Brain pericyte (primary cell): ENCODE measurements around the gene GOT1.

Experiments used
- DNase-seq: peaks from one replicate; pipeline ENCODE4 v3.0.0-alpha.2; 2012; ENCODE audit warnings: low read depth, low spot score

The GOT1 gene

DNA sequence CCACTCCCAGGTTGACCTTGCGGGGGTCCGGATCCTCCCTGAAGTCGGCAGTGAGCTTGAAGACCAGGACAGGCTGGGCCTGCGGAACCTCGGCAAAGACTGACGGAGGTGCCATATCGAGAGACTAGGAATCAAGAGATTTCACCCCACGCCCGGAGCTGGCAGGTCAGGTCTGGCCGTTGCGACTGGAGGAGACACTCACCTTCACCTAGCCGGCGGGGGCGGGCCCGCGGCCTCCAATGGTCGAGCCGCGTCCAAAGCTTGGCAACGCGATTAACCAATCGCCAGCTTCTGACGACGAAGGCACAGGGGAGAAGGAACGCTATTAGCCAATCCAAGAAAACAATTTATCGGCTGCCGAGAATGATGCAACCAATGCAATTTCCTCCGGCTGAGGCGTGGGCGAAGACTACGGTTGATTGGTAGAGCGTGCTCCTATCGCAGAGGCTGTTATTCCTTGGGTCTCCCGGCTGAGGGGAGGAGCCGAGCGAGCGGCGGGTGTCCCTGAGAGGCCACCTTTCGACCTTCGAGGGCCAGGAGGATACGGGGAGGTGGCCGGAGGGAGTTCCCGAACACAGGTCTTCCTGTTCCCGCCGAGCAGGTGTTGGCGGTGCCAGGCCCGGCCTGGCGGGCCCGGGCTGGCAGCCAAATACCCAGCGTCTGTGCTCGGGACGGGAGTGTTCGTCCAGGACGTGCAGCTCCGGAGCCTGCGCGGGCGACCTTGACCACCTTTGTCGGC is at the start of gene GOT1:
Gene GOT1 (minus strand): TSS at position 174 of the 739 bp plus-strand sequence. CDS start 59 bp downstream, at position 115.
- peak; percentile 94 for DNase-seq

DNA sequence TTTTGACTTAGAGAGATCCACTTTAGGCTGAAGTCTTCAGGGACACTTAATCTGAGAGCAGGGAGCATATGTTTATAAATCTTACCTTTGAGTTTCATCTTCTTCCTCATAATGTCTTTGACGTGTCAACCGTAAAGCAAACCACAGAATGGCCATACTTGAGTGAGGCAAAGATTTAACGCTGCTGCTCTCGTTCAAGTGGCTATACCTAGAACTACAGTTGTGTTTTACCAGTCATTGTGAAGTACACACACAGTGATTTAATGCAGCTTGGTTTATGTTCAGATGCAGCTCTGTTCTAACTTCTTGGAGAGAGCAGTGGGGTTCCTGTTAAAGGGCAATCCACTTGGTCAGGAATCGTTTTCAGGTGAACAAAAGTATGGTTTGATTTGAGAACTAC is 39.9 kb upstream of the GOT1 start:
- no peak for DNase-seq

DNA sequence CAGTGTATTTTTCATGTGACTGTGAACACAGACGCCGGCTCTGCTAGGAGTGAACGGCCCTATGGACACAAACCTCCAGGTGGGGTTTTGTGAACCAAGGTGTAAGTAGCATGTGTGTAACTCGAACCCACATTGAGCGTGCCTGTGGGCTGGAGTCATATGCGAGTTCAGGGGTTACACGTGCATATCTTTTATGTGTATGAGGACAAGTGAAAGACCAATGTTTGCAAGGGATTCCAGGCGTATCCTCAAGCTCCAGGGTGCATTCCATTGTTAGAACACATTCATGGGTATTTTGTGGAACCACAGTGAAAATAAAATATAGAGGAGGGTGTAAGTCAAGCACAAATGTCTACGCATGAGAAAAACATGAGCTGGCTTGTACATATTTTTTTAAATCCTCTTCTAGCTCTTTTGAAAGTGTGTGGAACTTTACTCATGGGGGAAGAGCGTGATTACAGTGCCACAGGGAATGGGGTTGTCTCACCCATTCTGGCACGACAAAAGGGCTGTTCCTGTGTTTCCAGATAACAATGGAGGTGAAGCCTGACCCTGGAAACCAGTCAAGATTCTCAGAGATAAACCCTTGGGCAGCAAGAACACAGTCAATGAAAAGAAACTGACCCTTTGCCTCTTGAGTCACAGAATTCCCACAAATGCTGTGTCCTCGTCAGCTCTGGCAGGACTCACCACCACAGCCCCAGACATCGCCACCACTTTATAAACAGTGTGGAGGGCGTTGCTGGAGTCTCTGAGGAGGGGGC is 37.0 kb upstream of the GOT1 start:
- no peak for DNase-seq

- DNase-seq, result no peak
These were observed 36.3 kb upstream of the GOT1 start for GRCh38 chr10:99466632-99467223.

- no peak for DNase-seq
These were observed 30.8 kb upstream of the GOT1 start for GRCh38 chr10:99461230-99461629.

- DNase-seq, result no peak
These were observed 29.6 kb upstream of the GOT1 start for GRCh38 chr10:99460070-99460469.

- DNase-seq, result no peak
These were observed 28.8 kb upstream of the GOT1 start for GRCh38 chr10:99459217-99459616.

- no peak for DNase-seq
These were observed 27.4 kb upstream of the GOT1 start for GRCh38 chr10:99457813-99458212.

DNA sequence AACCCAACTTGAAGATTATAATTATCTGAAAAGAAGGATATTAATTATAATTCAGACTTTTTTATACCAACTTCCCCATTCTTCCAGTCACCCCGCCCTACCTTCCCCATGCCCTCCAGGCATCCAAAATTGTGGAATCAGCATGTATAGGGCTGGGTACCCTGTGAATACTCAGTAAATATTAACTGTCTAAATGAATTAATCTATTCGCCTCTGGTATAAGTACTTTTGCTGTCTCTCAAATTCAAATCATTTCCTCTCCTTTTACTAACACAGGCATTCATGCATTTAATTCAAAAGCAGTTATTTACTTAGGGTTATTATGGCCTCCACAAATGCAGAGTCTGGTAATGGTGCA is 26.5 kb upstream of the GOT1 start:
- no peak for DNase-seq

DNA sequence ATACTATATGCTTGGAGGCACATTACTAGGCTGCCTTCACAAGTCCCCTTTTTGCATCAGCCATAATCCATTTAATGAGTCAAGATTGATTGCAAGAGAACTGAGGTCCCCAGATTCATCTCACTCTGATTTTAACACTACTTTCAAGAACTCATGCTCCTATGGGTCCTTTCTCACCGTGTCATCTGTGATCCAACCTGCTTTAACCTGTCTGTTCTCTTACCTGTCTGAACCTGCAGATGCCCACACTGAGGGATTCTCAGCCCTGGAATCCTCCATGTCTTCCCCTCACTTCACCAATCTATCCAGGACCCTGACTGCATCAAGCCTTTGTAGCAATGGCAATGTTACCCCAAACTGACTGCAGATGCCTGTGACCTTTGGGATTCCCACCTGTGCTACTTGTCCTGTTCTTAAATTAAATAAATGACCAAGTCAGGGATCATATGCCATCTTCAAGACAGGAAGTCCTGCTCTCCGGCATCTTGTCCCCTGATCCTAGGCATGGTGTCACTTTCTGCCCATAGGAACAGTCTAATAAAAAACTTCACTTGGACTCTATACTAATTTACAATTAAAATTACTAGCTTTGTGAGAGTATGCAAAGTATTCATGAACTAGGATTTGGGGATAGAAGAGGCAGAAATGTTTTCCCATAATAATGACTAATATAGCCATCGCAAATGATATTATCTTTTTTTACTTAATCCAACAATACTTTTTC is 25.9 kb upstream of the GOT1 start:
- no peak for DNase-seq

- DNase-seq, result no peak
These were observed 21.6 kb upstream of the GOT1 start for GRCh38 chr10:99451981-99452380.

- DNase-seq, result no peak
These were observed 21.0 kb upstream of the GOT1 start for GRCh38 chr10:99451499-99451788.

DNA sequence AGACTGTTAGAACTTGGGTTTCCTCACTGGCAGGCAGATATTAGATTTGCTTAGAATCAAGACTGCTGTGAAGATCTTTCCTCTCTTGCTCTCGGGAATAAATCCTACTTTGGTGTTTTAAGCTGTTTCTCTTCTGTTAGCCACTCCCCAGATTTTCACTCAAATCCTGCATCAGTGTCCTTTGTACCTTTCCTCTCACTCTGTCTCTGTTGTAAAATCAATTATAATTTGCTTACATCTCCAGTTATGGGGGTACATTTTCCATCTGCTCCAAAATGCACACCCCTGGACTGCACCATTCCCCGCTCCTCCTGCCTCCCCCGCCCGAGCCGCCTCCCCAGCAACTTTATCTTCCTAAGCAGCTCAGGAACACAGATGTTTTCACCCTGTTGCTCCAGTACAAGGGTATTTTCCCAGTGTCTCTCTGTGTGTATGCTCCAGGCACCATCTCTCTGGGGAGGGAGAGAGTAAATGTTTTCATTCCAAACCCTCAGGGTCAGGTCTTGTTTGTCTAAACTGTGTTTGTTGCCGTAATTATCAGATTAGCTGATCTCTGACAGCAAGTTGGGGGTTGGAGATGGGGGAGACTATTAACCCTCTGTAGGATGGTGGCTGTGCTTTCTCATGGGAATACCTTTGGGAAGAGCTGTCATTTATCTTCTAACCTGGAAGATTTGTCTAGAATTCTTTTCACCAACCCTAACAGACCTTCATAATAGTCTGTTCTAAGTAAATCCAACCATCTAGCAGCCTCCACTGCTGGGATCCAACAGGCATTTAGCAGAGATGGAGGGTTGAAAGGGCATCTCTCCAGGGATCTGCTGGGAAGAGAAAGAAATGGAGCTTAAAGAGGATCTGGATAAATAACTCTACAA is 20.4 kb upstream of the GOT1 start:
- DNase-seq, result no peak

GRCh38 chr10:99450156-99450555 is 19.7 kb upstream of the GOT1 start:
- no peak for DNase-seq

DNA sequence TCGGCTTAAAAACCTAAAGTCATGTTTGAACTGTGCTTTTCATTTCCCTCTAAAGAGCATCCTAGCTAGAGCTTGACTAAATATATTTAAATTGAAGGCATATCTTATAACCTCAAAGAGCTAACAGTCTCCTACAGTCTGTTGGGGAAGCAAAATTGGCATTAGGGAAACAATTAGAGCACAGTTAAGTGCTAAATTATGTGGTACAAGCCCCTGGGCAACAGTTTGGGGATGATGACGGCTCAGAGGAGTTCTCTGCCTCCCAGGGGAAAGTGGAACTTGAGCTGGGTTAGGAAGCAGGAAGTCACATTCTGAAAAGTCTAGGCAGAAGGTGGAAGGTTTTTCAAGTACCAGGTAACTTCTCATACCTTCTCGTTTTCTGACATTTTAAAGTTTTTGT is 18.6 kb upstream of the GOT1 start:
- DNase-seq, result no peak

DNA sequence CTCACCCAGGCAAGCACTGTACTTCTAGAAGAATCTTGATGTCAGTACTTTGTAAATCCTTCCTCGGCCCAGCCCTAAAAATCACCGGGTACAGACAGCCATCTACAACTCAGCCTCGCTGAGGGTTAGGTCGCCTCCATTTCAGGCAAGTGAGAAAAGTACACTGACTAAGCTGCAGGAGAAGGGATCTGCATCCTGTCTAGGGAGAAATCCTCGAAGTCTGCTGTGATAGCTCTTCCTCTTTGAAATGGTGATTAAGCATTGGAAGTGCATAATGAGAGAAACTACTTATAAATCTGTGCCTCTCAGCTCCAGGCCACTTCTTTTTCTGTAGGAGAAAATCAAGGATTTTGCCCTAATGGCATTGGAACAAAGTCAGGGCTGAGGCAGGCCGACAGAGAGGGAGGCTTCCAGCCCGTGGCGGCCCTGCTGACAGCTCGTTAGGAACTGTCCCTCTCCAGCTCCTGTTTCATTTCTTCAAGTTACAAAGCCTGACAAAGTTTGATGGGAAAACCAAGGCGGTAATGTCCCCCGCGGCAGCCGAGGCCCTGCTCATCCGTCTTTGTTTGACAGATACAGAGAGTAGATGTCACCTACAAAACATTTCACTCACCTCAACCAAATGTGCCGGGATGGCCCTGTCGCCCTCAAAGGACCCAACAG is 14.1 kb upstream of the GOT1 start:
- DNase-seq, result no peak

DNA sequence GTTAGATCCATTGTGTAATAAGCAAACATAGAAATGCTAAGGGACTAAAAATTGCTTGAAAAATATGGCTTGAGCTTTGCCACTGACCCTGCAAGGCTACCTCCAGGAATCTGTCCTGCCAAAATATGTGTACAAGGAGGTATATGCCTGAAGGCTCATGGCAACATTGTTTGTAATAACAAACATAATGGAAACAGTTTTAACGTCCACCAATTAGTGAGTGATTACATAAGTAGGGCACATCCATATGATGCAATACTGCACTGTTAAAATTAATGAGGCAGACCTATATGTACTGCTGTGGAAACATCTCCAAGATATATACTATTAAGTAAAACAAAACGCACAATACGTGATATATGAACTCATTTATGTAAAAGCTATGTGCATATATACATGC is 13.1 kb upstream of the GOT1 start:
- DNase-seq, result no peak

DNA sequence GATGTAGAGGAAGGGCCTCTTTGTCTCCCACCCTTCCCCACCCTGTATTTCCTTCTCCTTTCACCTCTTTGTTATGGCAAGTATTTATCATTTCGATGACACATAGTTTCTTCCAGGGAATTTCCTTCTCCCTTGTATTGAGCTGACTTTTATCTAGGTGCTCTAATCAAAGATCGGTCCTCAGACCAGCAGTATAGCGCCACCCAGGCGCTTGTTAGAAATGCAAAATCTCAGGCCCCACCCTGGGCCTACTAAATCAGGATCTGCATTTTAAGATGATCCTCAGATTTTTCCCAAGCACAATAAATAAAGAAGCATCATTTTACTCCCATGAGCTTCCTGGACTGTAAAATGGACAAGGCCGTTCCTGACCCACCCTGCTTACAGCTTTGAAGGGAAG is 12.0 kb upstream of the GOT1 start:
- DNase-seq, result no peak

DNA sequence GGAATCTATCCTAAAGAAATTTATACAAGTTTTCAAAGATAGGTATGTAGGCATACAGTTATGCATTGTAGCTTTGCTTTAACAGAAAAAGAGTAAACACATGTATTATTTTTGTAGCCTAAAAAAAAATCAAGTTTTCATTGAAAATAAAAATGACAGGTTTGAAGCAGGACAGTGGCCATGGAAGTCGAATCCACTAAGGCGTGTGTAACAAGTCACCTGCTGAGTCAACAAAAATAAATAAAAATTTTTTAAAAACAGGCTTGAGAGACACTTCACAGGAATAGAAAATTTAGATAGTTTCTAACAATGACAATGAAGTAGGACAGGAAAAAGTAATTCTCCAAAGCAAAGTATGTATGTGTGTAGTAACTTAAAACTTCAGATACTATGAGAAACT is 8.5 kb upstream of the GOT1 start:
- DNase-seq, result no peak

DNA sequence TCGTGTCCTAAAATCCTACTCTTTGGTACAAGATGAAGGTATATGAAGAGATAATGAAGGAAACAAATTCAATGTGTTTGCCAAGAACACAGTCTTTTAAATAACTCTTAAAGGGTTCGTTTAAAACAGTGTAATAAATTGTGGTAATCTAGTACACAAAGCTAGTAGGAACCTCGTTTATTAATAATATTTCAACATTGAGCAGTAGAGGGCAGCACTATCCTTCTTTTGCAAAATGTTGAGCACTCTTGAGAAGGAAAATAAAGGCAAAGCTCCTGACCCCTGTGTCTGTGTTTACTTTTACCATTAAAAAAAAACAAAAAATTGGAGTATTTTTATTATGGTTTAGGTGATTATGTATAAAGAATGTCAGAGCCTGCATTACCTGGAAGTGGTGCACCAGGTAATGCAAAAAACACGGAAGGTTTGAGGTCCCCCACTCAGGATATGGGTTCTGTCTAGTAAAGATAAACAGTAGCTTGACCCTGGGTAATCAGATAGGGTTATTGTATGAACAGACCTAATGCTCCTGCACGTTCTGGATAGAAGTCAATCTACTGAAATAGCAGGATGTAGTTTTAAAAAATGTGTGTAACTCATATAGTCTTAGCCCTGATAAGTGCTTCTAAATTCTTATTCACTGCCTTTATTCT is 5.7 kb upstream of the GOT1 start:
- no peak for DNase-seq
